HG03439 (cell line): ENCODE results near the gene CYBC1.

ENCODE experiments used
- ATAC-seq: cut with Tn5 transposase; IDR thresholded peaks from one replicate; pipeline ENCODE4 v1.9.1; 2021; ENCODE audit warnings: mild to moderate bottlenecking, moderate library complexity; ENCODE audit not compliant: unreplicated experiment

CYBC1 gene

DNA sequence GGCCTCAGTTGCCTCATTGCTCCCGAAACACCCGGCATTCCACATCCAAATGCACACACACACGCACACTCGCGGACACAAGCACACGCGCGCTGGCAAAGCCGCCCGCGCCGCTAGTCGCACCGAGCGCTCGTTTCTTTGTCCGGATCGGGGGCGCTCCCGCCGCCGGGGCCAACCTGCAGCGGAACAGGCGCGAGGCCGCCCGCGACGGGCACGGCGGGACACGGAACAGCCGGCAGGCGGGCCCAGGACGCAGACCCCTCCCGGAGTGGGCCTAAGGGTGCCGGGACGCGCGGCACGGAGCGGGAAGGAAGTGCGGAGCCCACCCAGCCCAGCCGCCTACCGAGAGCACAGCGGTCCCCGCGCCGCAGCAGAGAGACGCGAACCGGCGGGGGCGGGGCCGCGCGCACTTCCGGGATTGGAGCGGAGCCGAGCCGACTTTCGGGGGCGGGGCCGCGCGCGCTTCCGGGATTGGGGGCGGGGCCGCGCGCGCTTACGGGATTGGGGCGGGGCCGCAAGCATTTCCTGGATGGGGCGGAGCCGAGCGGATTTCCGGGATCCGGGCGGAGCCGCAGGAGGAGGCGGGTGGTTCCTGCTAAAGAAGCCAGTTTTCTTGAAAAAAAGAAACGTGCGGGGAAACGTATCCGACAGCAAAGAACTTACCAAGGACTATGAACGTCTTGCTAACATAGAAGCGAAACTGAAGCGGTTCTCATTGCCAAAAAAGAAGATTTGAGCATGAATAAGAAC, at the start of gene CYBC1:
CYBC1 (minus strand) TSS at position 396 of the 750 bp plus-strand sequence. CDS start 1,498 bp downstream, outside the sequence.
- peak; percentile 65 for ATAC-seq

DNA sequence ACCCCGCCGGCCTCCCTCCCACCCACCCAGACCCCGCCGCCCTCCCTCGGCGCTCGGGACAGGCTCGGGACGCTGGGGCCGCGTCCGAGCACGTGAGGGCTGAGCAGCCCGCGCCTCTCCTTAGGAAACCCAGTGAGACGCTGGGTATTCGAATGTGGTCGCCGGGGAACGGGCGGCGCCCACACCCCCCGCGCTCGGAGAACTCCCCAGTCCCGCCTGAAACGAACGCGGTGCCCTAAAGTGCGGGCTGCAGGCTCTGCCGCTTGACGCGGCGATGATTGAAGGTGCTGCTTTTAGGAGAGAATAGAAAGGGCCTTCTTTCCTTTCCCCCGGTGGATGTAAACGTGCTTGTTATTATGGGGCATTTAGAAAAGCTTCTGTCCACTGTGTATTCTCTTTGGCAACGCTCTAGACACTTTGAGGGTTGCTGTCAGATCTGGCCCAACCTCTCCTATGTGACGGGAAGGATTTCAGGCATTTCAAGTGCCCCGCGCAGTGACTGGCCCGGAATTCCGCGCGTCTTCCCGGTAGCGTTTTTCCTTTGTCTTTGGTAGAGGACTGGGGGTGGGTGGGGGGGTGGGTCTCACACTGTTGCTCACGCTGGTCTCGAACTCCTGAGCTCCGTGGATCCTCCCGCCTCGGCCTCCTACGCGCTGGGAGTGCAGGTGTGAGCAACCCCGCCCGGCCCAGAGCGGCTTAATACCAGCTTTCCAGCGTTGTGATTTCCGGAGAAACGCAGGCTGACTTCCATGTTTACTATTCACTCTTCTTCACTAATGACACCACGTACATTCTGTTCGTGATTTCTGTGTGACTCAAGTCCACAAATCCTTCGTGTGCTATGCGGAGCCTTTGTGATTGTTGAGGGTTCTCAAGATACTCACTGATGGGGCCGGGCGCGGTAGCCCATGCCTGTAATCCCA, 47.2 kb upstream of the CYBC1 start:
- peak; percentile 8 for ATAC-seq

DNA sequence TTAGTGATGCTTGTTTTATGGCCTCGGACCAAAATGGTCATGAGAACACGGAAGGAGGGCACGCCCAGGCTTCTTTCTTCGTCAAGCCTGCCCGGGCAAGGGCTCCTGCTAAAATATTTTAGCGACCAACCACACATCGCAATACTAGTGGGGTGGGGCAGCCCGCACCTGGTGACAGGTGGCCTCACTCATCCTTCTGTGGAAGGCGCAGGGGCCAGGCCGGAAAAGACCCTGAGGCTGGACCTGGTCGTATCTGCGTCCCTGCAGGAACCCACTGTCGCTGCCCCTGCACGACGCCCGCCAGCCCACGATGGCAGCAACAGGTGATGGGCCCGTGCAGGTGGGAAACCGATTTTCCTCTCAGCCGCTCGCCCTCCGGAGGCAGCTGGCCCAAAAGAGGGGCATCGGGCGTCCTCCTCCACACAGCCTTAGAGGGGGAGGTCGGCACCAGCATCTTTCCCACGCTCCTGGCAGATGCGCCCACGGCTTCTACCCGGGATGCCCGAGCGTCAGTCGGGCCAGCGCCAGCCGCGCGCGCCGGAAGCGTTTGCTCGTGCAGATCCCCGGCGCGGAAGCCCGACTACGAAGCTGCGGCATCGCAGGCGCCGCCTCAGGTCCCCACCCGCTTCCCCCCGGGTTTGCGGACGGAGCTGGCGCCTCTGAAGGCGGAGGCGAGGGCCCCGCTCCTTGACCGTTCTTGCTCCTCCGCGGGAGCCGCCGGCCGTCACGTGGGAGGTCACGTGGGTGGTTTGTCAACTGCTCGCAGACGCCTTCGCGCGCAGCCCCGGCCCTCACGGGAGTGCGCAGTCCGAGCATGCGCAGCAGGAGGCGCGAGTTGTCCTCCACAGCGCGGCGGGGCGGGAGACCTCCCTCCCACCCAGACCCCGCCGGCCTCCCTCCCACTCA, 46.2 kb upstream of the CYBC1 start:
- peak; percentile 59 for ATAC-seq

DNA sequence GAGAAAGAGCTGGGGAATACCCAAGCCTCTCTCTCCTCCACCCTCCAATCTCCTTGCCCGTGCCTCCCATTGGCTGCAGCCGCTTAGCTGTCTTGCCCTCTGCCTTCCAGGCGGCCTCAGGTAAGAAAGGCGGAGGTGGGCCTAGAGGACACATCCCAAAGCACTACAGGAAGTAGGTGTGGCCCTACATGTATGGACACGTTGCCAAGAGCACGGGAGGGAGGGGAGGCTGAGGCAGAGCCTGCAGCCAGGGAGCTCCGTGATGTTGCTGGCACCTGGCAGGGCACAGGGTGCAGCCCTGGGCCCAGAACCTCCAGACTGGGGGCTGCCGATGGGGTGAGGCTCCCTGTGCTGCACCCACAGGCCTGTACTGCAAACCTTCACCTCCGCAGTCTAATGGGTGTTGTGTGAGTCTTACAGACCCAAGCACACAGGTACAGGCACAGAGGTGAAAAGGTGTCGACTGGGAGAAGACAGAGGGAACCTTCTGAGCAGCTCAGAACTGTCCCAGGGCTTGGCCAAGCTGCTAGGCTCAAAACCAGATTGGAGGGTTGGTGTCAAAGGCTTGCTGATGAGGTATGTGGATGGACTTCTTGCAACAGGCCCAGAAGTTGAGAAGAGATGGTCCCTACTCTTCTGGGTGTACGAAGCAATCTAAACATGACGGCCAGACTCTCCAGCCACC, 45.4 kb upstream of the CYBC1 start:
- ATAC-seq: no peak

DNA sequence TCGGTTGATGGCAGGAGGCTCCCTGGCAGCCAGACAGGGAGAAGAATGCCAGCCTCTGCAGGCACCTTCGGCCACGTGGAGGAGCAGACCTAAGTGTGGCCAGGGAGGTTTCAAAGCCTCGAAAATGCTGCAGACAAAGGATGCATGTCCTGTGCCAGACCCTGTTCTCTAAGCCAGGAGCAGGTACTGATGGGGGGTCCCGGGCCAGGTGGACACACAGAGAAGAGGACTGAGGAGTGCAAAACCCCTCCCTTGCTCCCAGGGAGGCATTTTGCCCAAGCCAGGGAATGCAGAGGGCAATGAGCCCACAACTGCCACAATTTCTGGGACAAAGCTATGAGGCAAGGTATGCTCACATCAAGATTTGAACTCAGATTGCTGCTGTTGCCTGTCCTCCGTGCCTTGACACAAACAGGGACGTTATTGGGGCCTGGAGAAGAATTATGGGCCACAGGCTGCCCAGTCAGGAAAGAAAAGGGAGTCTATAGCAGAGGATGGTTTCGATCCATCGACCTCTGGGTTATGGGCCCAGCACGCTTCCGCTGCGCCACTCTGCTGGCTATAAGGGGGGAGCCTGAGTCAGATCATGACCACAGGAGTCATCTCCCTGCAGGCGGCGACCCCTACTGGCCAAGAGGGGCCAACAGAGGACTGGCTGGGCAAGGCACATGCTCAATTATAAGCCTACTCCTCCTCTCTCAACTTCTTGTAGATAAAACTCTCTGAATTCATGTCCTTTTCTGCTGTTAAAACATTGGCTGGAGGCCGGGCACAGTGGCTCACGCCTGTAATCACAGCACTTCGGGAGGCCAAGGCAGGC, 43.9 kb upstream of the CYBC1 start:
- ATAC-seq: peak; percentile 43

DNA sequence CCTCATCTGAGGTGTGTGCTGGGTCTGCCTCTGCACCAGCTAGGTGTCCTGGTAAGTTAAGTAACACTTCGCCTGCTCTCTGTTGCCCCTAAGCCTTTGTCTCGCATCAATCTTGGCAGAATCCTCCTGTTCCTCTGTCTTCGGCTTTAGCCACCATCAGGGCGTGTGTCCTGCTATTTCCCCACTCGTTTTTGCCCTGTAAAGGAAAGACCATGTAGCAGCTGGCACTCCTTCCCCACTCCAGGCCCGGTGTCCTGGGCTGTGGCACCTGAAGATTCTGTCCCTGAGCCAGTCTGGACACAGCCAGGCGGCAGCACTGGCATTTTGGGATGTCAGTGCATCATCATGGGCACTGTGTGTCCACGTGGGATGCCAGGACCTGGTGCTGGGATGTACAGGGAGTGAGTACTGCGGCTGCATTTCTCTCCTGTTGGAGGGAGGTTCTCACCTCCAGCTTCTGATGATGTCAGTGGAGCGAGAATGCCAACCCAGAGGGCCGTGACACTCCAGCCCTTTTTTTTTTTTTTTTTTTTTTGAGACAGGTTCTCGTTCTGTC, 42.8 kb upstream of the CYBC1 start:
- ATAC-seq: no peak

DNA sequence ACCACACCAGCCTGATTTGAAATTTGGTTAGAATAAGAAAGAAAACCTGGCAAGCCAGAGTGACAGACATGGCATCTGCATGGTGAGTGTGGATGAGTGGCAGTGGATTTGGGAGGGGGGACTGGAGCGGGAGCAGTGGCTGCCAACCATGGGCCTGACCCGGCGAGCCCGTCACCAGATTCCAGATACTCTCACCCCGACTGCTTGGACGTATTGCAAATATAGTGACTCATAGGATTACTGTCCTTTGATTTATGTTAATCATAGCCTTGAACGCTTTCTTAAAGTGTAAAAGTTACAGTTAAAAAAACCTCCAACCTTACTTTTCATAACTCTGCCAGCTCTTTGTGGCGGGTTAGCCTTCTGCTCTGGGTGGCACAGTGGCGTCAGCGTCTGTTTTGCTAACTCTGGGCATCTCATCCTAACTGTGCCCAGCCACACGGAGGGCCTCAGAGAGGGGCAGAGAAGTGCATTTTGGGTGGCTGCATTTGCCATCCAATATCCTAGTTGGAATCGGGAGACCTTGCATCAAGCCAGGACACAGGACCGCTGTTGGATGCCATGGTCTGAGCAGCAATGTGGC, 42.2 kb upstream of the CYBC1 start:
- no peak for ATAC-seq

DNA sequence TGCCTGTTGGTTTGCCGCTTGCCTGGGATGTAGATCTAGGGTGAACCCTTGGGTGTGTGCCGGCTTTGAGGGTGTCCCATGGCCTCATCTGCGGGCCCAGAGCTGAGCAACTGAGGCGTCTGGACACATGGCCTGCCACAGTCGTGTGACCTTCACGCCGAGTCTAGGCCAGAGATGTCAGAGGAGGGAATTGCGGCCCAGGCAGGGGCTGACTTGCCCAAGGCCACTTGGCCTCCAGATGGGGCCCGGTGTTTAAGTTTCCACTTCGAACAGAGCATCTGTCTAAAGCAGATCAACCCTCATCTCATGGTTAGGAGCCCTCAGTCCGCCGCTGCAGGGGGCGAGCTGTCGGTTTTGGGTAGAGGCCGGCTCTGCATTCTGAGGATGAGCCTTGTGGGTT, 41.0 kb upstream of the CYBC1 start:
- no peak for ATAC-seq

DNA sequence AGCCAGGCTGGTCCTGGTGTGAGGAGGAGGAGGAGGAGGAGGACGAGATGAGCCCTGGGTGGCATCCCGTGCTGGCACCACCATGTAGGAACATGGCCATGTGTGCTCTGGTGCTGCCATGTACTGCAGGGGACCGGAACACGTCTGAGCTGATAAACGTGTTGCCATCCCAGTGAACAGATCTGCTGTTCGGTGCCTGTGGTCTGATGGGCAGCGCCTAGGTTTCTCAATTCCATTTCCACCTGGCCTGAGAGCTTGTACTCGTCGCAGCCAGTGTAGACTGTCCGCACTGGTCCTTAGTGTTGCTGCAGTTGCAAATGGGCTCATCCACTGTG, 40.6 kb upstream of the CYBC1 start:
- no peak for ATAC-seq

DNA sequence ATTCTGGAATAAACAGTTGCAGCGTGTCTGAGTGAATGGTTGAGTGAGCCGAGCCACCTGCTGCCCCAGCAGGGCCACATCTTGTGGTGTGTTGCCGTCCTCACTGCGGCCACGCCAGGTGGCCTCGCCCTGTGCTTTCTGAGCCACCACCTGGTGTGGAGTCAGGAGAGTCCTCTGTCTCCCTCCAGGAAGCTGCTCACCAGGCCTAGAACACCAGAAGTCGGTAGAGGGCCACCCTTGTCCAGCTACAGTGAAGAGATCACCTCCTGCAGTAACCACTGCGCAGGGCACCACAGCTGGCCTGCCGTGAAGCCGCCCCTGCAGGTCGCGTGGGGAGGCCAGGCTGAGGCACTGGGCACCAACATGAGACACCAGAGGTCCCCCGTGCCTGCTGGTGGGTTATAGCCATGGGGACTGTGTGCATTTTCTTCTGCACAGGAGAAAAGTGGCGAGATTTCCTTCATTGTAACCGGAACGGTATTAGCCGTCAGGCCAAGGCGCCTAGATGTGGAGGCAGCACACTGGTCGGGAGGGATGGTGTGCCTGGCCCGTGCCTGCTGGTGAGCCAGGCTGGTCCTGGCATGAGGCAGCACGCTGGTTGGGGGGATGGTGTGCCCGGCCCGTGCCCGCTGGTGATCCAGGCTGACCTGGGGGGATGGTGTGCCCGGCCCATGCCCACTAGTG, 40.1 kb upstream of the CYBC1 start:
- ATAC-seq: no peak

DNA sequence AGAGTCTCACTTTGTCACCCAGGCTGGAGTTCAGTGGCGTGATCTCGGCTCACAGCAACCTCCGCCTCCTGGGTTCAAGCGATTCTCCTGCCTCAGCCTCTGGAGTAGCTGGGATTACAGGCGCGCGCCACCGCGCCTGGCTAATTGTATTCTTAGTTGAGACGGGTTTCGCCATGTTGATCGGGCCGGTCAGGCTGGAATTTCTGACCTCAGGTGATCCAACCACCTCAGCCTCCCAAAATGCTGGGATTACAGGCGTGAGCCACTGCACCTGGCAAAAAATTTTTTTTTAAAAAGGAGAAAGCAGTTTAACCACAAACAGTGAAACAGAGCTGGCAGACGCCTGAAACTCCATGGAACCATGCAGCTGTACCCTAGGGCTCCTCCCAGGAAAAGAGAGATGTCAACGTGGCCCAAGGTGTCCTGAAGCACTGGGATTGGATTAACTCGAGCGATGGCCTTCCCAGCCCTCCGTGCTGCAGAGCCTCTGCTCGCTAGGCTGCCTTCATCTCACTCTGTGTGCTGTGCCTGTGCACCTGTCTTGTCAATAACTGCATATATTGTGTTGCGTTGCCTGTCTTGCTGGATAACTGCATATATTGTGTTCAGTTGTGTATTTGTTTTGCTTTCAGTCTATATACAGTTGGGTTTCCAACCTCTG, 39.4 kb upstream of the CYBC1 start:
- ATAC-seq: no peak

DNA sequence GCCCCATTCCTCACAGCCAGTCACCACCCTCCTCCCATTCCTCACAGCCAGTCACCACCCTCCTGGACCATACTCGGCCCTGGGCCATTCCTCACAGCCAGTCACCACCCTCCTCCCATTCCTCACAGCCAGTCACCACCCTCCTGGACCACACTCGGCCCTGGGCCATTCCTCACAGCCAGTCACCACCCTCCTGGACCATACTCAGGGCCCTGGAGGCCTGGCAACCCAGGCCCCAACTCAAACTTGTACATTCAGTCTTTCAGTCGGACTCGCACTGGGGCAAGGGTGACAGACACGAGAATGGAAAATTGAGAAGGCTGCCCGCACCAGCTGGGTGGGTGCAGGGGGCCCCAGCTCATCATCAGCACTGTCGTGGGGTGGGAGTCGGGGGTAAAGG, 38.6 kb upstream of the CYBC1 start:
- no peak for ATAC-seq

DNA sequence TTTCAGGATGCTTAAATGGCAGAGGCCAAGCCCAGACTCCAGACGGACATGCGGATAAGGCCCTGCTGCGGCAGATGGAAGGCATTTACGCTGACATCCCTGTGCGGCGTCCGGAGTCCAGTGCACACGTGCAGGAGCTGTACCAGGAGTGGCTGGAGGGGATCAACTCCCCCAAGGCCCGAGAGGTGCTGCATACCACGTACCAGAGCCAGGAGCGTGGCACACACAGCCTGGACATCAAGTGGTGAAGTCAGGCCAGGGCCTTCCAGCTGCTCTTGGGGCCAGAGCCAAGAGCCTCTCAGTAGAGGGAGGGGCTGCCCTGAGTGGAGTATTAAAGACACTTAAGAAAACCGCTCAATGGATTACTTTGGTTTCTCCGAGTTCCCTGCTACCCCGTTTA, 37.4 kb upstream of the CYBC1 start:
- no peak for ATAC-seq

DNA sequence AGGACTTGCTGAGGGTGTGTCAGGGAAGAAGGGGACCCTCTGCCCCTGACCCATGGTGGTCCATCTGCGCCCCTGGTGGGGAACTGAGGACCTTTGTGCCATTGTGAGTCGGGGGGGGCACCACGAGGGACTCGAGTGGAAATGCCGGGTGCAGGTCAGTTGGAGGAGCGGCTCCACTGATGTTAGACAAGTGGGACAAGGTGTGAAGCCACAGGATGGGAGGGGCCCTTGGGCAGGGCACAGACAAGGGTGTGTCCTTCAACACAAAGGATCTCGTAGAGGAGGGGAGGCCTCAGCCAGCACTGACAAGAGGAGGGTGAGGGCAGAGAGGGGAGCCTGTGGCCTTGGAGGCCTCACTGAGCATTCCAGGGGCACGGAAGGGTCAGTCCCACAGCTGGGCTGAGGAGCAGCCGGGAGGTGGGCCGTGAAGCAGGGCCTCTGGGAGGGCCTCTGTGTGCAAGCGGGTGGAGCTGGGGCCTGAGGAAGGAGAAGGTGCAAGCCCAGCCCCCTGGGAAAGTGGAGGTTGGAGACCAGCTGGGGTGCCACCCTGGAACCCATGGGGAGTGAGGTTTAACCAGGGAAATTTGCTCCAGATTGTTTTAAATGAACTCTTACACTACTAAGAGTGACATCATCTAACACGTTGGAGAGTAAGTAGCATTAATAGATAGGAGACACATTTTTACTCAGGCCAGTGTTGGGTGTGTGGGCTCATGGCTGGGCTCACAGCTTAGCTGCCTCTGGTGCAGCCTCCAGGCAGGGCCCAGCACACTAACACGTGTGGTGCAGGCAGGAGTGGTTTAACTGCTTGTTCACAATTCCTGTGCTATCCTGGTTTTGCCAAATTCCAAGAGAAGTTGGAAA, 35.9 kb upstream of the CYBC1 start:
- ATAC-seq: no peak

DNA sequence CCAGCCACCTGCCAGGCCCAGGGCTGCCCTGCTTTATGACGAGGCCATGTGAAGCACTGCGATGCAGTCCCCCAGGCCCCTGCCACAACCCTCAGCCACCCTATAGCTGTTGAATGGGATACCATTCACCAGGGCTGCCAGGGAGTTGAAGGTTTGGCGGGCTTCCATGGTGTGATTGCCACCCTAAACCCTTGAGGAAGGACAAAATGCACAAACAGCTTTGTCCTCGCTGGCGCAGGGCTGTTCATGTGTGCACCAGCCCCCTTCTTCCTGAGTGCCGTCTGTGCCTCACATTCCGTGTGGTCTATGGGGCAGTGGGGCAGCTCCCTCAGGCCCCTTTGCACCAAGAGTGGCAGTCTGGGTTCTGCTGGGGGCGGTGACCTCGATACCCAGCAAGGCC, 33.3 kb upstream of the CYBC1 start:
- no peak for ATAC-seq

DNA sequence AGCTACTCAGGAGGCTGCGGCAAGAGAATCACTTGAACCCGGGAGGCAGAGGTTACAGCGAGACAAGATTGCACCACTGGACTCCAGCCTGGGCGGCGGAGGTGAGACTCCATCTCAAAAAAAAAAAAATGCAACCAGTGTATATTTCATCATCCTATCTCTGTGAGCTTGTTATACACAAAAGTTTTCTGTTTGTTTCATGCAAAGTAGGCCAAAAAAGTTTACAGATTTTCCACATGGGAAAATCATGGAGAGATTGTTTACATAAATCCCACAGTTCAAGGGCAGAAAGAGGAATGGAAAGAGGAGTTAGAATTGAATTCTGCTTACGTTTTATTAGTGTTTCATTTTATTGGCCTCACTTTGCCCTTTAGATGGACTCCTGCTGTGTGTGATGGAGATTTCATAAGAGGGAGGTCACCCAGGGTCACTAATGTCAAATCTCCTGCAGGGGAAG, 32.7 kb upstream of the CYBC1 start:
- ATAC-seq: no peak

DNA sequence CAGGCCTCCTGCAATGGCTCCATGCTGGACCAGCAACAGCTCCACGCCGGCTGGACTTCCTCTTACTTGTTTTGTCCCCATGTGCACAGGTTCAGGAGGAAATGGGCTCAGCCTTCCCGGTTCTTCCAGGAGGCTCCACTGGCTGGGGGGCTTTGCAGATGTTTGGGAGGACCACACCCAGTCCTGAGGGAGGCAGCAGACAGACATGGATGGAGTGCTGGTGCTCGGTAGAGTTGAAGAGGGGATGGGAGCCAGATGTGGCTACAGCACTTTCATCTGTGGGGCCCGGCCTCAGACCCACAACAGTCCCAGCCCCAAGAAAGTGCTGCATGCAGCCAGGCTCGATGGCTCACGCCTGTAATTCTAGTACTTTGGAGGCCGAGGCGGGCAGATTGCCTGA, 29.8 kb upstream of the CYBC1 start:
- no peak for ATAC-seq
